ENCODE data around the gene KCNJ4. TPM values are rescaled to one million over a fixed set of nuclear protein-coding genes. Genes with fewer than 3 reads are reported as not detected.
"Not testable (repeated sequence)": the region's sequence is repeated elsewhere in the genome, so short reads cannot be mapped to it uniquely, and the experiment has no call there.

Gene KCNJ4
- total RNA-seq, 1 donor from 2014 or later: not detected

- Mint-ChIP-seq H3K4me3 (no peak overlapping the region), H3K4me1 (ENCODE audit: low read depth) (peaks cover 38% of the 10 kb centered on the region), H3K27ac (peak overlapping the region; percentile 68)
Observed at GRCh38 chr22:38484244-38484643, 29.2 kb upstream of the KCNJ4 start.

GRCh38 chr22:38482662-38483308 is 27.8 kb upstream of the KCNJ4 start:
- Mint-ChIP-seq H3K36me3 (ENCODE audit: low read depth) (peaks cover 55% of the 10 kb centered on the region), H3K9me3 (no peaks in the 10 kb centered on the region), H3K27ac (peak overlapping the region; percentile 2), H3K27me3 (ENCODE audit: insufficient read depth) (no peaks in the 10 kb centered on the region), H3K4me1 (ENCODE audit: low read depth) (peaks cover 25% of the 10 kb centered on the region), H3K4me3 (no peak overlapping the region)
- no peak for DNase-seq (ENCODE audit: low spot score)
- intact Hi-C loops (cut with micrococcal nuclease): no loop called here

More at GRCh38 chr22:38484244-38484643, 29.2 kb upstream of the KCNJ4 start:
- Mint-ChIP-seq H3K9me3 (no peaks in the 10 kb centered on the region), H3K27me3 (ENCODE audit: insufficient read depth) (no peaks in the 10 kb centered on the region), H3K36me3 (ENCODE audit: low read depth) (peaks cover 65% of the 10 kb centered on the region)
- DNase-seq (ENCODE audit: low spot score): no peak
- intact Hi-C loops (cut with micrococcal nuclease): no loop called here

GRCh38 chr22:38481871-38482332 is 26.9 kb upstream of the KCNJ4 start:
- no peaks in the 10 kb centered on the region for H3K9me3 Mint-ChIP-seq
- intact Hi-C loops (cut with micrococcal nuclease): no loop called here
- DNase-seq (ENCODE audit: low spot score): no peak
- H3K27ac Mint-ChIP-seq: no peak overlapping the region
- no peak overlapping the region for H3K4me3 Mint-ChIP-seq
- H3K27me3 Mint-ChIP-seq (ENCODE audit: insufficient read depth): no peaks in the 10 kb centered on the region
- H3K4me1 Mint-ChIP-seq (ENCODE audit: low read depth): peaks cover 23% of the 10 kb centered on the region
- peaks cover 52% of the 10 kb centered on the region for H3K36me3 Mint-ChIP-seq (ENCODE audit: low read depth)

GRCh38 chr22:38481162-38481870 is 26.3 kb upstream of the KCNJ4 start:
- peaks cover 46% of the 10 kb centered on the region for H3K36me3 Mint-ChIP-seq (ENCODE audit: low read depth)
- intact Hi-C loops (cut with micrococcal nuclease): no loop called here
- no peaks in the 10 kb centered on the region for H3K27me3 Mint-ChIP-seq (ENCODE audit: insufficient read depth)
- H3K4me3 Mint-ChIP-seq: no peak overlapping the region
- H3K9me3 Mint-ChIP-seq: no peaks in the 10 kb centered on the region
- H3K27ac Mint-ChIP-seq: peak overlapping the region; percentile 3
- peaks cover 17% of the 10 kb centered on the region for H3K4me1 Mint-ChIP-seq (ENCODE audit: low read depth)
- no peak for DNase-seq (ENCODE audit: low spot score)

- intact Hi-C loops (cut with micrococcal nuclease): no loop called here
- Mint-ChIP-seq H3K4me3 (no peak overlapping the region), H3K27ac (no peak overlapping the region), H3K9me3 (no peaks in the 10 kb centered on the region), H3K4me1 (ENCODE audit: low read depth) (peaks cover 9% of the 10 kb centered on the region), H3K36me3 (ENCODE audit: low read depth) (peaks cover 31% of the 10 kb centered on the region), H3K27me3 (ENCODE audit: insufficient read depth) (no peaks in the 10 kb centered on the region)
- no peak for DNase-seq (ENCODE audit: low spot score)
Observed at GRCh38 chr22:38479096-38479837, 24.3 kb upstream of the KCNJ4 start.

GRCh38 chr22:38477585-38477984 is 22.6 kb upstream of the KCNJ4 start:
- intact Hi-C loops (cut with micrococcal nuclease): no loop called here
- peaks cover 15% of the 10 kb centered on the region for H3K36me3 Mint-ChIP-seq (ENCODE audit: low read depth)
- no peak for DNase-seq (ENCODE audit: low spot score)
- H3K4me3 Mint-ChIP-seq: no peak overlapping the region
- no peaks in the 10 kb centered on the region for H3K27me3 Mint-ChIP-seq (ENCODE audit: insufficient read depth)
- no peaks in the 10 kb centered on the region for H3K4me1 Mint-ChIP-seq (ENCODE audit: low read depth)
- no peaks in the 10 kb centered on the region for H3K9me3 Mint-ChIP-seq
- no peak overlapping the region for H3K27ac Mint-ChIP-seq

GRCh38 chr22:38474003-38474607 is 19.1 kb upstream of the KCNJ4 start:
- H3K27me3 Mint-ChIP-seq (ENCODE audit: insufficient read depth): peaks cover 2% of the 10 kb centered on the region
- DNase-seq (ENCODE audit: low spot score): no peak
- no peak overlapping the region for H3K4me3 Mint-ChIP-seq
- H3K9me3 Mint-ChIP-seq: no peaks in the 10 kb centered on the region
- H3K4me1 Mint-ChIP-seq (ENCODE audit: low read depth): no peaks in the 10 kb centered on the region
- H3K27ac Mint-ChIP-seq: no peak overlapping the region
- intact Hi-C loops (cut with micrococcal nuclease): no loop called here
- no peaks in the 10 kb centered on the region for H3K36me3 Mint-ChIP-seq (ENCODE audit: low read depth)

- Mint-ChIP-seq H3K27me3 (ENCODE audit: insufficient read depth) (peaks cover 14% of the 10 kb centered on the region), H3K4me3 (no peak overlapping the region), H3K9me3 (no peaks in the 10 kb centered on the region), H3K27ac (no peak overlapping the region), H3K4me1 (ENCODE audit: low read depth) (peaks cover 8% of the 10 kb centered on the region), H3K36me3 (ENCODE audit: low read depth) (no peaks in the 10 kb centered on the region)
- DNase-seq (ENCODE audit: low spot score): no peak
- intact Hi-C loops (cut with micrococcal nuclease): no loop called here
Observed at GRCh38 chr22:38471237-38471636, 16.2 kb upstream of the KCNJ4 start.

GRCh38 chr22:38470179-38470578 is 15.2 kb upstream of the KCNJ4 start:
- H3K9me3 Mint-ChIP-seq; H3K27ac Mint-ChIP-seq; intact Hi-C loops (cut with micrococcal nuclease); H3K36me3 Mint-ChIP-seq (ENCODE audit: low read depth); H3K4me1 Mint-ChIP-seq (ENCODE audit: low read depth); H3K4me3 Mint-ChIP-seq; DNase-seq (ENCODE audit: low spot score): not testable (repeated sequence)
- H3K27me3 Mint-ChIP-seq (ENCODE audit: insufficient read depth): peaks cover 22% of the 10 kb centered on the region

GRCh38 chr22:38469306-38469781 is 14.3 kb upstream of the KCNJ4 start:
- Mint-ChIP-seq H3K9me3 (no peaks in the 10 kb centered on the region), H3K27ac (no peak overlapping the region), H3K27me3 (ENCODE audit: insufficient read depth) (peaks cover 27% of the 10 kb centered on the region), H3K4me3 (no peak overlapping the region), H3K36me3 (ENCODE audit: low read depth) (no peaks in the 10 kb centered on the region), H3K4me1 (ENCODE audit: low read depth) (peaks cover 8% of the 10 kb centered on the region)
- intact Hi-C loops (cut with micrococcal nuclease): loop anchor here (2.0 kb wide), 1 partner anchor 37 kb away; the partner anchor contains the start of gene DDX17
- DNase-seq (ENCODE audit: low spot score): no peak

- no peak for DNase-seq (ENCODE audit: low spot score)
- Mint-ChIP-seq H3K27ac (no peak overlapping the region), H3K27me3 (ENCODE audit: insufficient read depth) (peaks cover 34% of the 10 kb centered on the region), H3K9me3 (no peaks in the 10 kb centered on the region), H3K4me1 (ENCODE audit: low read depth) (peaks cover 8% of the 10 kb centered on the region), H3K36me3 (ENCODE audit: low read depth) (no peaks in the 10 kb centered on the region), H3K4me3 (peak overlapping the region; percentile 56)
- intact Hi-C loops (cut with micrococcal nuclease): loop anchor here (2.0 kb wide), 1 partner anchor 38 kb away; the partner anchor contains the start of gene DDX17
Observed at GRCh38 chr22:38468443-38469305, 13.7 kb upstream of the KCNJ4 start.

Data from activated T-helper 1 cell treated with anti-CD3 and anti-CD28 coated beads, Interleukin-12 subunit alpha, Interleukin-12 subunit beta, Interleukin-2, Interleukin-4 antibody, amounts not matched to agents 30 ng/mL and 10 ng/mL and 1 ng/mL, durations not matched to agents 14 hours and 24 hours and 36 hours (primary cell).